ENCODE data around the gene TFCP2L1. TPM values are rescaled to one million over a fixed set of nuclear protein-coding genes. Genes with fewer than 3 reads are reported as not detected.

The TFCP2L1 gene
- total RNA-seq, 1 experiment from 2014 or later, result 18.4 TPM

DNA sequence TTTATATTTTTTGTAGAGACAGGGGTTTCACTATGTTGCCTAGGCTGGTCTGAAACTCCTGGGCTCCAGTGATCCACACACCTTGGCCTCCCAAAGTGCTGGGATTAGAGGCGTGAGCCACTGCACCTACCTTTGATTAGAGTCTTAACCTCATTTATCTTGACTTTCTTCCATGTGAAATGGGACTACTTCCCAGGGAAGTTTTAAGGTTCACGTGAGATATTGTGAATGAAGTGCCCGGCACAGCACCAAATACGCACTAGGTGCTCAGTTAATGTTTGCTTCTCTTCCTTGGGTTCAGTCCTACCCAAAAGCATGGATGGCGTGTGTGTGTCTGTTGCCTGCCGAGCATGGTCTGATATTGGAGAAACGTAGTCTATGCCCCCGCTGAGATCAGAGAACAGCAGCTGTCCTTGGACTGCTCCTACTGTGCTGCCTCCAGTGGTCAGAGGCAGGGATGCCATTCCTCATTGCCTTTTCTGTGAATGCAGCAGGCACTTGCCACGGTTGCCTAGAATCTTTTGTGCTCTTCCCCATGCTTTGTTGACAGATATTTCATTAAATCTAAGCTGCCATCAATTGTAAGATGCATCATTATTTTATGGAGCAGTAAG, 12.3 kb upstream of the TFCP2L1 start:
- H3K36me3 Mint-ChIP-seq (ENCODE audit: insufficient read depth, unreplicated experiment), result no peaks in the 10 kb centered on the region
- no peak overlapping the region for H3K4me3 Mint-ChIP-seq (ENCODE audit: unreplicated experiment)
- ChIA-PET CTCF (interaction anchor here (0.6 to 1.9 kb wide), 7 partner anchors 21 to 416 kb away, joined by 3 to 9 read pairs (median 4); no protein-coding TSS in a partner anchor), POLR2A (no interaction called here)
- no peaks in the 10 kb centered on the region for H3K27me3 ChIP-seq (replicated peaks; ENCODE audit: control insufficient read depth, insufficient read depth, low read length)
- no peak overlapping the region for H3K27ac Mint-ChIP-seq (ENCODE audit: unreplicated experiment)
- no peaks in the 10 kb centered on the region for H3K4me1 Mint-ChIP-seq (ENCODE audit: low read depth, unreplicated experiment)
- BruUV-seq (replicated peaks), result no TSS peak
- peak; percentile 60 to 62 for DNase-seq
- peaks cover 6% of the 10 kb centered on the region for H3K27me3 Mint-ChIP-seq (ENCODE audit: insufficient read depth, unreplicated experiment)
- TF ChIP-seq, protein P1, sequence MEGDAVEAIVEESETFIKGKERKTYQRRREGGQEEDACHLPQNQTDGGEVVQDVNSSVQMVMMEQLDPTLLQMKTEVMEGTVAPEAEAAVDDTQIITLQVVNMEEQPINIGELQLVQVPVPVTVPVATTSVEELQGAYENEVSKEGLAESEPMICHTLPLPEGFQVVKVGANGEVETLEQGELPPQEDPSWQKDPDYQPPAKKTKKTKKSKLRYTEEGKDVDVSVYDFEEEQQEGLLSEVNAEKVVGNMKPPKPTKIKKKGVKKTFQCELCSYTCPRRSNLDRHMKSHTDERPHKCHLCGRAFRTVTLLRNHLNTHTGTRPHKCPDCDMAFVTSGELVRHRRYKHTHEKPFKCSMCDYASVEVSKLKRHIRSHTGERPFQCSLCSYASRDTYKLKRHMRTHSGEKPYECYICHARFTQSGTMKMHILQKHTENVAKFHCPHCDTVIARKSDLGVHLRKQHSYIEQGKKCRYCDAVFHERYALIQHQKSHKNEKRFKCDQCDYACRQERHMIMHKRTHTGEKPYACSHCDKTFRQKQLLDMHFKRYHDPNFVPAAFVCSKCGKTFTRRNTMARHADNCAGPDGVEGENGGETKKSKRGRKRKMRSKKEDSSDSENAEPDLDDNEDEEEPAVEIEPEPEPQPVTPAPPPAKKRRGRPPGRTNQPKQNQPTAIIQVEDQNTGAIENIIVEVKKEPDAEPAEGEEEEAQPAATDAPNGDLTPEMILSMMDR (IDR thresholded peaks at IDR 0.05; ENCODE audit: insufficient read depth in 1 of 2, low read depth in 1 of 2, low read length in 1 of 2, severe bottlenecking in 1 of 2, unreplicated experiment in 1 of 2), result peak; percentile 64 to 84
- no peak overlapping the region for H3K4me3 ChIP-seq (ENCODE audit: low read depth, low read length)
- H3K9me3 Mint-ChIP-seq (ENCODE audit: unreplicated experiment), result no peaks in the 10 kb centered on the region
- intact Hi-C loops (cut with micrococcal nuclease; ENCODE audit: unreplicated experiment), result loop anchor here (2.0 kb wide), 1 partner anchor 169 kb away; no protein-coding TSS in a partner anchor
- no peaks in the 10 kb centered on the region for H3K4me1 ChIP-seq
- H3K36me3 ChIP-seq (ENCODE audit: control insufficient read depth, insufficient read depth, low read length), result no peaks in the 10 kb centered on the region
- no peaks in the 10 kb centered on the region for H3K9me3 ChIP-seq

DNA sequence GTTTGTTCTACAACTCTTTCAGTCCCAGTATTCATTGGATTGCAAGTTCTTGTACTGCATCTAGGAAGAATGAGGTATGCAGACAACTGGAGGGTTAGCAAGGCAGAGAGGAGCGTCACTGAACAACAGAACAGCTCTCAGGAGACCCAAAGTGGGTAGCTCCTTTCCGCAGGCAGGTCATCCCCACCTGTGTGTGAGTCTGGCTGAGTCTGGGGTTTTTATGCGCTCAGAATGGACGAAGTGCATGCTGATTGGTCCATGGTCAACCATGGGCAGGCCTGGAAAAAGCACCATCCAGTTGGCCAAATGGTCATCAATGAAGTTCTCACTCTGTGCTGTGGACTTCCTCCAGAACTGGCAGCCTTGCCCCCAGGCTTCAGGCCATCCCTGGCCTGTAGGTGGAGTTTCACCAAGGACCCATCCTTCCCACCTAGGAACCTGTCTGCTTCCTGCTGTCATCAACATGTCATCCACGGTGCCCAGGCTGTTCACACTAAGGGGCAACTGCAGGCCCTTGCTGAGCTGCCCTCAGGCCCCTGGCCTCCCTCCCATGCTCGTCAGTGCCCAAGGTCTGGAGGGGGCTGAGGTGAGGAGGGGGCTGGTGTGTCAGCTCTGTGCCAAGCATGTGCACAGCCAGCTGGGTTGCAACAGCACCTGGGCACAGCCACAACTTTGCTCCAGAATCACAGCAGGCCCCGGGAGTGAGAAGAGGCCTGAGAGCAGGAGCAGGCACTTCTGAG, 11.1 kb upstream of the TFCP2L1 start:
- CTCF ChIA-PET, result interaction anchor here (1.3 to 1.7 kb wide), 2 partner anchors 24 to 85 kb away, joined by 3 to 6 read pairs; no protein-coding TSS in a partner anchor
- no peak overlapping the region for H3K4me3 Mint-ChIP-seq (ENCODE audit: unreplicated experiment)
- H3K4me1 ChIP-seq, result no peaks in the 10 kb centered on the region
- no peak overlapping the region for H3K4me3 ChIP-seq (ENCODE audit: low read depth, low read length)
- BruUV-seq (replicated peaks), result no TSS peak
- intact Hi-C loops (cut with micrococcal nuclease; ENCODE audit: unreplicated experiment), result loop anchor here (2.0 kb wide), 1 partner anchor 167 kb away; no protein-coding TSS in a partner anchor
- no peak for DNase-seq
- no peaks in the 10 kb centered on the region for H3K27me3 ChIP-seq (replicated peaks; ENCODE audit: control insufficient read depth, insufficient read depth, low read length)
- H3K36me3 Mint-ChIP-seq (ENCODE audit: insufficient read depth, unreplicated experiment), result no peaks in the 10 kb centered on the region
- no peaks in the 10 kb centered on the region for H3K36me3 ChIP-seq (ENCODE audit: control insufficient read depth, insufficient read depth, low read length)
- no peaks in the 10 kb centered on the region for H3K4me1 Mint-ChIP-seq (ENCODE audit: low read depth, unreplicated experiment)
- no peaks in the 10 kb centered on the region for H3K9me3 Mint-ChIP-seq (ENCODE audit: unreplicated experiment)
- no peak overlapping the region for H3K27ac Mint-ChIP-seq (ENCODE audit: unreplicated experiment)
- H3K9me3 ChIP-seq, result no peaks in the 10 kb centered on the region
- POLR2A ChIA-PET, result no interaction called here
- TF ChIP-seq, protein P1 (IDR thresholded peaks at IDR 0.05; ENCODE audit: insufficient read depth in 1 of 2, low read depth in 1 of 2, low read length in 1 of 2, severe bottlenecking in 1 of 2, unreplicated experiment in 1 of 2), result no peak
- H3K27me3 Mint-ChIP-seq (ENCODE audit: insufficient read depth, unreplicated experiment), result peaks cover 4% of the 10 kb centered on the region

DNA sequence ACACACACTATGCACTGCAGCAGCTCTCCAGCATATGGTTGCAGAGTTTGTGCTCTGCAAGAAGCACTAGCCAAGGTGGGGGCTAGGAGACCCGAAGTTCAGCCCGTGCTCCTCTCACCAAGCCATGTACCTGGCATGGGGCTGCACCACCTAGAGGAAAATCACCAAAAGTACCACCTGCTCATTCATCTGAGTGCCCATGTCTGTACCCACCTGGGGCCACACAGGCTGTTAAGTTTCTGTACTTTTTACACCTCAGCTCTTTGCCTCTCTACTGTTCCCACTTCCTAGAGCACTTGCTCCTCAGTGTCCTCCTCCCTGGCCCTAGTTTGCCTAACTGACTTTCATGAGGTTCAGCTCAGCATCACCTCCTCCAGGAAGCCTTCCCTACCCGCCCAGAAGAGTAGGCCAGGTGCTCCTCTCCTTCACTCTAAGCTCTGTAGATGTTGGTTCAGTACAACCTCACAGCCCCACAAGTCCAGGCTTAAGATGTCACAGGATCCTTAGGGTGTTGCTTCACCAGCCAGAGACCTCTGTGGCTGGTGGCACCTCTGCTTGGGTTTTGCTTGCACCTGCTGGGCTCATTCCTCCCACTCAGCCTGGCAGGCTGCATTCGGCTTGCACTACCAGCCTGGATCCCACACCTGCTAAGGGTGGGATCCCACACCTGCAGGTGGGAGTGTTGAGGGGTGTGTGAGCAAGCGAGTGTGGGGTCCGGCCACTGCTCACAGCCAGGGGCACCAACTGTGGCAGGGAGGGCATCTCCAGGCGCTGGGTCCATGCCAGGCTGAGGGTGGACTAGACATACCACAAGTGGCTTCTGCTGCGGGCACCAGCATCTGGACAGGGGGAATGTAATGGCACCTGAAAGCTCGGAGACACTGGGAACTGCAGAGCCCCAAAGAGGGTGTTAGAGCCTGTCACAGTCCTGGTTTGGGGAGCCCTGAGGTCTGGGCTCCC, 10.2 kb upstream of the TFCP2L1 start:
- no peak overlapping the region for H3K4me3 Mint-ChIP-seq (ENCODE audit: unreplicated experiment)
- intact Hi-C loops (cut with micrococcal nuclease; ENCODE audit: unreplicated experiment), result no loop called here
- no peaks in the 10 kb centered on the region for H3K27me3 Mint-ChIP-seq (ENCODE audit: insufficient read depth, unreplicated experiment)
- Histone ChIP-seq H3K36me3 (ENCODE audit: control insufficient read depth, insufficient read depth, low read length) (no peaks in the 10 kb centered on the region), H3K4me3 (ENCODE audit: low read depth, low read length) (no peak overlapping the region), H3K4me1 (no peaks in the 10 kb centered on the region), H3K9me3 (no peaks in the 10 kb centered on the region), H3K27me3 (replicated peaks; ENCODE audit: control insufficient read depth, insufficient read depth, low read length) (no peaks in the 10 kb centered on the region)
- H3K9me3 Mint-ChIP-seq (ENCODE audit: unreplicated experiment), result no peaks in the 10 kb centered on the region
- TF ChIP-seq, protein P1 (IDR thresholded peaks at IDR 0.05; ENCODE audit: insufficient read depth in 1 of 2, low read depth in 1 of 2, low read length in 1 of 2, severe bottlenecking in 1 of 2, unreplicated experiment in 1 of 2), result no peak
- no TSS peak for BruUV-seq (replicated peaks)
- DNase-seq, result no peak
- no peaks in the 10 kb centered on the region for H3K36me3 Mint-ChIP-seq (ENCODE audit: insufficient read depth, unreplicated experiment)
- H3K4me1 Mint-ChIP-seq (ENCODE audit: low read depth, unreplicated experiment), result no peaks in the 10 kb centered on the region
- POLR2A ChIA-PET, result interaction anchor here (0.5 kb wide), 1 partner anchor 210 kb away, joined by 3 read pairs; no protein-coding TSS in a partner anchor
- CTCF ChIA-PET, result interaction anchor here (0.7 to 1.6 kb wide), 2 partner anchors 61 to 167 kb away, joined by 3 to 4 read pairs; no protein-coding TSS in a partner anchor
- no peak overlapping the region for H3K27ac Mint-ChIP-seq (ENCODE audit: unreplicated experiment)

All from Caco-2 (cell line).